ENCODE measurements around the gene C22orf23. TPM values are rescaled to one million over a fixed set of nuclear protein-coding genes. Genes with fewer than 3 reads are reported as not detected.
"Not testable (repeated sequence)": the region's sequence is repeated elsewhere in the genome, so short reads cannot be mapped to it uniquely, and the experiment has no call there.

C22orf23 gene
- total RNA-seq, 1 donor from 2014 or later: 0.70 TPM

DNA sequence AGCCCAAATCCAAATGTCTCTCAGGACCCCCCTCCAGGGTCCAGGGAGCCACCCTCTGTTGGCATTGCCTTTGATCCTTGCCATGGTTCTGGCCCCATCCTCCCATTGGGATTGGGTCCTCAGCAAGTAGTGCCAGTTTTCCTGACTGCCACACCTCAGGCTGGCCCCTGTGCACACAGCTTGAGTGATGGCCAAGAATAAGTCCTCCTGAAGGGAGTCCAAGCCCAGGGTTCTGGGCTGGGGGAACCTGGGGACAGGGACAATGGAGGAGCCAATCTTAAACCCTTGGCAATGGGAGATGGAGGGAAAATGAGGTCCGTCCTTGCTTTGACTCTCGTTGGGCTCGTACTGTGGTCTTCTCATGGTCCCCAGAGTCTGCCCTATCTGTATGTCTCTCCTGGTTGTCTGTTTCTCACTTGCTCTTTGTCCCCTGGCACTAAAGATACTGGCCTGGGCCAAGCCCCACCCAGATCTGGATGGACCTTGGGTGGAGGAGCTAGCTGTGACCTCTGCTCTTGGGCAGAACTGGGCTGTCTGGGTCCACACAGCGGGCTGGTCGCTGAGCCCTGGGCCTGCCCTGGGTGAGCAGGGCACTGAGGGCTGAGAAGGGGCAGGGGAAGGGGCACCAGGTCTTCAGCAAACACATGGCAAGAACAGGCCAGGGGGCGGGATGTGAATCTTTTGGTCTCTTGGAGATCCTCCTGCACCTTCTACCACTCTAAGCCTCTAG is 28.0 kb upstream of the C22orf23 start:
- no peak for DNase-seq (ENCODE audit: extremely low spot score, unreplicated experiment)
- TF ChIP-seq, protein P1, sequence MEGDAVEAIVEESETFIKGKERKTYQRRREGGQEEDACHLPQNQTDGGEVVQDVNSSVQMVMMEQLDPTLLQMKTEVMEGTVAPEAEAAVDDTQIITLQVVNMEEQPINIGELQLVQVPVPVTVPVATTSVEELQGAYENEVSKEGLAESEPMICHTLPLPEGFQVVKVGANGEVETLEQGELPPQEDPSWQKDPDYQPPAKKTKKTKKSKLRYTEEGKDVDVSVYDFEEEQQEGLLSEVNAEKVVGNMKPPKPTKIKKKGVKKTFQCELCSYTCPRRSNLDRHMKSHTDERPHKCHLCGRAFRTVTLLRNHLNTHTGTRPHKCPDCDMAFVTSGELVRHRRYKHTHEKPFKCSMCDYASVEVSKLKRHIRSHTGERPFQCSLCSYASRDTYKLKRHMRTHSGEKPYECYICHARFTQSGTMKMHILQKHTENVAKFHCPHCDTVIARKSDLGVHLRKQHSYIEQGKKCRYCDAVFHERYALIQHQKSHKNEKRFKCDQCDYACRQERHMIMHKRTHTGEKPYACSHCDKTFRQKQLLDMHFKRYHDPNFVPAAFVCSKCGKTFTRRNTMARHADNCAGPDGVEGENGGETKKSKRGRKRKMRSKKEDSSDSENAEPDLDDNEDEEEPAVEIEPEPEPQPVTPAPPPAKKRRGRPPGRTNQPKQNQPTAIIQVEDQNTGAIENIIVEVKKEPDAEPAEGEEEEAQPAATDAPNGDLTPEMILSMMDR (conservative IDR thresholded peaks at IDR 0.05): no peak
- no peak overlapping the region for H3K27ac Mint-ChIP-seq
- H3K4me3 Mint-ChIP-seq: peak overlapping the region; percentile 17
- no peaks in the 10 kb centered on the region for H3K4me1 Mint-ChIP-seq (ENCODE audit: unreplicated experiment)
- H3K36me3 Mint-ChIP-seq: peaks cover under 1% of the 10 kb centered on the region
- no peaks in the 10 kb centered on the region for H3K9me3 Mint-ChIP-seq
- peaks cover 44% of the 10 kb centered on the region for H3K27me3 Mint-ChIP-seq

DNA sequence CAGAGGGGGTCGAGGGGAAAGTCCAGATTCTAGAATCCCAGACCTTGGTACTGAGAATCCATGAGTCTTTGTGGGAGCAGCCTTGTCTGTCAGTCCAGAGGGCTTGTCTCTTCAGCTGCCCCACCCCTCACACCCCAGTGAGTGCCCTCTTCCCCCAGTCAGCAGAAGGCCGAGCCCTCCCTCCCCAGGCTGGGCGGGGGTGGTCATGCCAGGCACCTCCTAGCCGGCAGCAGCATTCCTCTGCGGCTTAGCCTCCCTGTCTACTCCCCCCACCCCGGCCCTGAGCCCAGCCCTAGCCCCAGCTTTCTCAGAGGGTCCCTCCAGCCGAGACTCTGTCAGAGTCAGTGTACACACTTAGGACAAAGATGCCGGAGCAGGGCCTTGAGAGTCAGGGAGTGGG is 26.4 kb upstream of the C22orf23 start:
- Mint-ChIP-seq H3K27ac (no peak overlapping the region), H3K36me3 (peaks cover 11% of the 10 kb centered on the region), H3K4me1 (ENCODE audit: unreplicated experiment) (no peaks in the 10 kb centered on the region), H3K4me3 (no peak overlapping the region), H3K9me3 (no peaks in the 10 kb centered on the region), H3K27me3 (peaks cover 37% of the 10 kb centered on the region)
- DNase-seq (ENCODE audit: extremely low spot score, unreplicated experiment): no peak
- TF ChIP-seq, protein P1 (conservative IDR thresholded peaks at IDR 0.05): no peak

DNA sequence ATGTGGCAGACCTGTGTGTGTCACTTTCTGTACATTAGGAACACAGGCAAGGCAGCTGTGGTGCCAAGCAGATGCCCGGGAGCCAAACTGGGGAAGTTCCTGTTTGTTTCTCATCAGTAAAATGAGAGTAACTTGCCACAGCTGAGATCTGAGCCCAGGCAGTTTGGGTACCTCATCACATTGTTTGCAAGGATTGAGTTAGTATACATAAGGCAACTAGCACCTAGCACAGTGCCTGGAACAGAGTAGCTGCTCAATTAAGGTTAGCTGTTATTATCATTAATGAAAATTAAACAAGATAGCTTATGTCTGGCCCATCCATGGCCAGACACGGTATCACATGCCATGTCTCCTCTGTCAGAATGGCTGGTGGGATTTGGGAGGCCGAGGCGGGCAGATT is 23.1 kb upstream of the C22orf23 start:
- H3K4me3 Mint-ChIP-seq: no peak overlapping the region
- H3K9me3 Mint-ChIP-seq: no peaks in the 10 kb centered on the region
- H3K27ac Mint-ChIP-seq: no peak overlapping the region
- TF ChIP-seq, protein P1 (conservative IDR thresholded peaks at IDR 0.05): no peak
- DNase-seq (ENCODE audit: extremely low spot score, unreplicated experiment): no peak
- peaks cover 5% of the 10 kb centered on the region for H3K4me1 Mint-ChIP-seq (ENCODE audit: unreplicated experiment)
- peaks cover 12% of the 10 kb centered on the region for H3K36me3 Mint-ChIP-seq
- peaks cover 11% of the 10 kb centered on the region for H3K27me3 Mint-ChIP-seq

DNA sequence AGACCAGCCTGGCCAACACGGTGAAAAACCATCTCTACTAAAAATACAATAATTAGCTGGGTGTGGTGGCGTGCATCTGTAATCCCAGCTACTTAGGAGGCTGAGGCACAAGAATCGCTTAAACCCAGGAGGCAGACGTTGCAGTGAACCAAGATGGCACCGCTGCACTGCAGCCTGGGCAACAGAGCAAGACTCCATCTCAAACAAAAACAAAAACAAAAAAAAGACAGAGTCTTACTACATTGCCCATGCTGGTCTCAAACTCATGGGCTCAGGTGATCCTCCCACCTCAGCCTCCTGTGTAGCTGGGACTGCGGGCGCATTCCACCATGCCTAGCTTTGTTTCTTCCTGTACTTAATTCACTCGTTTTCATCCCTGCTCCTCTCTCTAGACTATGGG is 22.6 kb upstream of the C22orf23 start:
- H3K27ac Mint-ChIP-seq; H3K4me1 Mint-ChIP-seq (ENCODE audit: unreplicated experiment); H3K9me3 Mint-ChIP-seq; H3K4me3 Mint-ChIP-seq; H3K27me3 Mint-ChIP-seq; DNase-seq (ENCODE audit: extremely low spot score, unreplicated experiment): not testable (repeated sequence)
- peaks cover 12% of the 10 kb centered on the region for H3K36me3 Mint-ChIP-seq

DNA sequence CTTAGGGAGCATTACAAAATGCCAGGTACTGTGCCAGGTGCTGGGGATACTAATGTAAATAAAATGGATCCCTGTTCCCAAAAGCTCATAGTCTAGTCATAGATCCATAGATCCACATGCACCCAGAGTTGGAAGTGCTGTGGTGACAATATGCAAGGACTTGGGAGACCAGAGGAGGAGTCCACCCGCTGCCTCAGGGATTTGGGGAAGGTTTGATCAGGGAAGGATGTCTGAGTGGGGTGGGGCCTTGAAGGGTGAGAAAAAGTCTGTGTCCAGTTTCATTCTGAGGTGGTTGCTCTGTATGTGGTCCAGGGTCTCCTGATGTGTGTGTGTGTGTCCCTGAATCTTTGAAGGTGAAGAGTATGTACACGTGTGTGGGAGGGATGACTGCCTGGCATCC is 21.8 kb upstream of the C22orf23 start:
- Mint-ChIP-seq H3K9me3 (no peaks in the 10 kb centered on the region), H3K4me1 (ENCODE audit: unreplicated experiment) (peaks cover 13% of the 10 kb centered on the region), H3K27ac (no peak overlapping the region), H3K27me3 (no peaks in the 10 kb centered on the region), H3K4me3 (no peak overlapping the region), H3K36me3 (peaks cover 12% of the 10 kb centered on the region)
- TF ChIP-seq, protein P1 (conservative IDR thresholded peaks at IDR 0.05): no peak
- no peak for DNase-seq (ENCODE audit: extremely low spot score, unreplicated experiment)

DNA sequence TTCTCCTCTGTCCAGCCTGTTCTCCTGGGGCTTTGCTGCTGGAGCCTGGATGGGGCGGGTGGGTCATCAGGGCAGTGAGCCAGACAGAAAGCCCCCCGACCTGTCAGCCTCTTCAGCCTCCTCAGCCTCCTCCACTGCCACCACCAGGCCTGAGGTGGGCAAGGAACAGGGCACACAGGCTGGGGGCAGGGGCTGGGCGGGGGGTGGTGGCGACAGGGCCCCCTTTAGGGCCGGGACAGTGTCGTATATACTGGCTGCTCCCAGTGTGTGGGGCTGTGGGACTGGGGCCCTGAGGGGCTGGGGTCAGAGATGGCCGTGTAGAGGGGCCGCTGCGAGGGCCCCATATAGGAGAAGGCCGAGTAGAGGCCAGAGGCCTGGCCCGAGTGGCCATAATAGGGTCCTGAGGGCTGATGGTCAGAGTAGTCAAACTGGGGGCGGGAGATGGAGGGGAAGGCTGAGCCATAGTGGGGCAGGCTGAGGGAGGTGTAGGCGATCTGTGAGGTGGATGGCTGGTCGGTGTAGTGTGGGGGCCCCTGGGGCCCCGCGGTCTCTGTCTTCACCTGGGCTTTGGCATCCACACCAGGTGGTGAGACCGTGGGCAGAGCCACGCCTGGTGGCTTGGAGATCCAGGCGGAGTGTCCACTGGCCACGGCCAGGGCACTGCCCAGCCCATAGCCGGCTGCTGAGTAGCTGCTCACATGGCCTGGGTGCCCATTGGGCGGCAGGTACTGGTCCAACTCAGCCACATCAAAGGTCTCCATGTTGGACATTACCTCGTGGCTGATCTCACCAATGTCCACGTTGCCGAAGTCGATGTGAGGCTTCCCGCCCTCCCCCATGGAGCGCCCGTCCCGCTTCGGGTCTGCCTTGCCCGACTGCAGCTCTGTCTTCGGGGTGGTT is 20.1 kb upstream of the C22orf23 start:
- H3K27me3 Mint-ChIP-seq: no peaks in the 10 kb centered on the region
- DNase-seq (ENCODE audit: extremely low spot score, unreplicated experiment): no peak
- TF ChIP-seq, protein P1 (conservative IDR thresholded peaks at IDR 0.05): no peak
- H3K9me3 Mint-ChIP-seq: no peaks in the 10 kb centered on the region
- H3K27ac Mint-ChIP-seq: no peak overlapping the region
- peaks cover 19% of the 10 kb centered on the region for H3K36me3 Mint-ChIP-seq
- H3K4me3 Mint-ChIP-seq: no peak overlapping the region
- peaks cover 13% of the 10 kb centered on the region for H3K4me1 Mint-ChIP-seq (ENCODE audit: unreplicated experiment)
